GM23338 (cell line): Measurements from ENCODE around the gene CDH20. TPM values are rescaled to one million over a fixed set of nuclear protein-coding genes. Genes with fewer than 3 reads are reported as not detected.

ENCODE experiments used
- ATAC-seq: fragments of 200-7000 bp; cut with Tn5 transposase; 3 replicates; pipeline ENCODE4 v1.9.1; 2020
- DNase-seq: peaks from one replicate; pipeline ENCODE4 v3.0.0-alpha.2; 2015; ENCODE audit warnings: low spot score
- H2AFZ ChIP-seq: fragments of 200-600 bp; sonication (generic); 2 replicates; pipeline ENCODE4 v1.8.0; 2016; ENCODE audit warnings: antibody characterized with exemption, mild to moderate bottlenecking, moderate library complexity
- H3F3A ChIP-seq: fragments of 200-600 bp; sonication (generic); replicated peaks from 2 replicates; pipeline ENCODE4 v1.8.0; 2017; ENCODE audit warnings: antibody characterized with exemption, mixed run types, low read depth
- H3K27ac ChIP-seq: fragments of 200-600 bp; sonication (generic); 2 replicates; pipeline ENCODE4 v1.6.1; 2016; ENCODE audit warnings: low read depth
- H3K27me3 ChIP-seq: fragments of 200-600 bp; sonication (generic); 2 replicates; pipeline ENCODE4 v1.8.0; 2016; ENCODE audit warnings: mild to moderate bottlenecking, mixed run types, moderate library complexity; ENCODE audit not compliant: insufficient read depth
- H3K36me3 ChIP-seq: fragments of 200-600 bp; sonication (generic); 2 replicates; pipeline ENCODE4 v1.8.0; 2016; ENCODE audit warnings: mild to moderate bottlenecking; ENCODE audit not compliant: insufficient read depth
- H3K4me1 ChIP-seq: fragments of 200-600 bp; sonication (generic); 2 replicates; pipeline ENCODE4 v1.8.0; 2016; ENCODE audit warnings: mild to moderate bottlenecking, moderate library complexity; ENCODE audit not compliant: insufficient read depth
- H3K4me2 ChIP-seq: fragments of 200-600 bp; sonication (generic); 2 replicates; pipeline ENCODE4 v1.7.1; 2017; ENCODE audit warnings: mixed run types
- H3K4me3 ChIP-seq: fragments of 200-600 bp; sonication (generic); 2 replicates; pipeline ENCODE4 v1.6.1; 2016; ENCODE audit warnings: mixed run types
- H3K79me2 ChIP-seq: fragments of 200-600 bp; sonication (generic); replicated peaks from 2 replicates; pipeline ENCODE4 v1.8.0; 2017; ENCODE audit warnings: mild to moderate bottlenecking; ENCODE audit not compliant: insufficient read depth
- H3K9me2 ChIP-seq: fragments of 200-600 bp; sonication (generic); 2 replicates; pipeline ENCODE4 v1.8.0; 2017; ENCODE audit not compliant: insufficient read depth
- H4K20me1 ChIP-seq: fragments of 200-600 bp; sonication (generic); replicated peaks from 2 replicates; pipeline ENCODE4 v1.8.0; 2017; ENCODE audit warnings: mild to moderate bottlenecking; ENCODE audit not compliant: insufficient read depth
- H3K27ac Mint-ChIP-seq: 2 replicates; pipeline ENCODE4 v1.8.0; 2020; ENCODE audit warnings: inconsistent platforms, mild to moderate bottlenecking, moderate library complexity, mixed read lengths
- H3K27me3 Mint-ChIP-seq: 3 replicates; pipeline ENCODE4 v1.8.0; 2022; ENCODE audit warnings: low read depth, mild to moderate bottlenecking, moderate library complexity, mixed read lengths, inconsistent platforms; ENCODE audit not compliant: insufficient read depth, poor library complexity
- H3K36me3 Mint-ChIP-seq: 3 replicates; pipeline ENCODE4 v1.8.0; 2021; ENCODE audit warnings: low read depth, mild to moderate bottlenecking, inconsistent platforms, moderate library complexity, mixed read lengths
- H3K4me1 Mint-ChIP-seq: 3 replicates; pipeline ENCODE4 v1.8.0; 2020; ENCODE audit warnings: mild to moderate bottlenecking, inconsistent platforms, mixed read lengths
- H3K4me3 Mint-ChIP-seq: 3 replicates; pipeline ENCODE4 v1.8.0; 2021; ENCODE audit warnings: moderate library complexity, mild to moderate bottlenecking, inconsistent platforms, mixed read lengths
- H3K9me3 Mint-ChIP-seq: 3 replicates; pipeline ENCODE4 v1.8.0; 2020; ENCODE audit warnings: moderate library complexity, mild to moderate bottlenecking, inconsistent platforms, mixed read lengths
- CREB1 ChIP-seq: fragments of 250-450 bp; sonication (Bioruptor Pico); IDR thresholded peaks from 2 replicates; pipeline ENCODE4 v1.5.0; 2020; ENCODE audit warnings: low read depth, mild to moderate bottlenecking, moderate library complexity
- CTCF ChIP-seq, 2 experiments: fragments of 200-600 bp in 1 of 2; sonication (generic) in 1 of 2; conservative IDR thresholded peaks; 2 replicates each; pipeline versions ENCODE4 v1.5.1 to v1.6.1; 2016 to 2017; ENCODE audit warnings: antibody characterized with exemption in 2 of 2, low read depth in 2 of 2, mild to moderate bottlenecking in 2 of 2, moderate library complexity in 1 of 2
- EZH2 ChIP-seq: fragments of 200-600 bp; sonication (generic); IDR thresholded peaks from one replicate; pipeline ENCODE4 v1.8.0; 2017; ENCODE audit warnings: antibody characterized with exemption, mild to moderate bottlenecking, low read depth; ENCODE audit not compliant: unreplicated experiment
- EZH2phosphoT487 ChIP-seq: fragments of 200-600 bp; sonication (generic); IDR thresholded peaks from one replicate; pipeline ENCODE4 v1.8.1; 2018; ENCODE audit warnings: antibody characterized with exemption; ENCODE audit not compliant: unreplicated experiment
- JUNB ChIP-seq: IDR thresholded peaks from one replicate; pipeline ENCODE4 v1.6.1; 2016; ENCODE audit warnings: antibody characterized with exemption; ENCODE audit not compliant: unreplicated experiment
- NANOG ChIP-seq: IDR thresholded peaks from 2 replicates; pipeline ENCODE4 v1.6.1; 2016; ENCODE audit warnings: antibody characterized with exemption, borderline replicate concordance
- POLR2AphosphoS5 ChIP-seq: IDR thresholded peaks from 2 replicates; pipeline ENCODE4 v1.6.1; 2016; ENCODE audit warnings: antibody characterized with exemption, low read depth
- REST ChIP-seq: IDR thresholded peaks from one replicate; pipeline ENCODE4 v1.6.1; 2018; ENCODE audit warnings: antibody characterized with exemption; ENCODE audit not compliant: unreplicated experiment
- STAT1 ChIP-seq: IDR thresholded peaks from one replicate; pipeline ENCODE4 v1.6.1; 2016; ENCODE audit warnings: antibody characterized with exemption; ENCODE audit not compliant: unreplicated experiment
- ZNF114 ChIP-seq: fragments of 250-450 bp; sonication (Bioruptor Pico); IDR thresholded peaks from 2 replicates; pipeline ENCODE4 v1.5.0; 2020; ENCODE audit warnings: mild to moderate bottlenecking, moderate library complexity
- ZNF331 ChIP-seq: fragments of 250-450 bp; sonication (Bioruptor Pico); IDR thresholded peaks from 2 replicates; pipeline ENCODE4 v1.5.0; 2020; ENCODE audit warnings: low read depth, mild to moderate bottlenecking, moderate library complexity
- polyA plus RNA-seq: library from polyadenylated mRNA; unstranded; fragments of >200 nt; fragmentation: Nextera tagmentation; extraction: Ambion mirVana; gene quantifications from 2 replicates; pipeline ENCODE4 v1.2.1, GENCODE V29; 2016
- total RNA-seq: library from RNA; depleted of rRNA; stranded (reverse); fragments of >200 nt; shearing (Covaris generic); gene quantifications from 2 replicates; pipeline ENCODE4 v1.2.3, GENCODE V29; 2014
- TF ChIP-seq, protein P1 (sequence below): IDR thresholded peaks from 2 replicates; pipeline ENCODE4 v1.6.1; 2016; ENCODE audit warnings: antibody characterized with exemption
- TF ChIP-seq, protein P2 (sequence below): fragments of 250-450 bp; sonication (Bioruptor Pico); IDR thresholded peaks from 2 replicates; pipeline ENCODE4 v1.5.0; 2020; ENCODE audit warnings: mild to moderate bottlenecking, moderate library complexity

Gene CDH20
- total and polyA plus RNA-seq, 2 experiments from 2014 or later = 1.0 TPM; not detected in 1

- H3K79me2 ChIP-seq = no peaks in the 10 kb centered on the region
- H3K36me3 ChIP-seq = no peaks in the 10 kb centered on the region
- no peak overlapping the region for H2AFZ ChIP-seq
- H3K4me1 ChIP-seq = no peaks in the 10 kb centered on the region
- TF ChIP-seq ZNF331 (no peak), JUNB (no peak), CREB1 (CRISPR knock-in tag) (no peak), ZNF114 (CRISPR knock-in tag) (no peak), EZH2 (no peak), STAT1 (no peak), REST (no peak), POLR2AphosphoS5 (no peak), NANOG (no peak), CTCF (conservative IDR thresholded peaks at IDR 0.05; ENCODE audit: low read depth in 2 of 2) (no peak), EZH2phosphoT487 (no peak)
- TF ChIP-seq, protein P1, sequence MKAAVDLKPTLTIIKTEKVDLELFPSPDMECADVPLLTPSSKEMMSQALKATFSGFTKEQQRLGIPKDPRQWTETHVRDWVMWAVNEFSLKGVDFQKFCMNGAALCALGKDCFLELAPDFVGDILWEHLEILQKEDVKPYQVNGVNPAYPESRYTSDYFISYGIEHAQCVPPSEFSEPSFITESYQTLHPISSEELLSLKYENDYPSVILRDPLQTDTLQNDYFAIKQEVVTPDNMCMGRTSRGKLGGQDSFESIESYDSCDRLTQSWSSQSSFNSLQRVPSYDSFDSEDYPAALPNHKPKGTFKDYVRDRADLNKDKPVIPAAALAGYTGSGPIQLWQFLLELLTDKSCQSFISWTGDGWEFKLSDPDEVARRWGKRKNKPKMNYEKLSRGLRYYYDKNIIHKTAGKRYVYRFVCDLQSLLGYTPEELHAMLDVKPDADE = no peak
- TF ChIP-seq, protein P2, sequence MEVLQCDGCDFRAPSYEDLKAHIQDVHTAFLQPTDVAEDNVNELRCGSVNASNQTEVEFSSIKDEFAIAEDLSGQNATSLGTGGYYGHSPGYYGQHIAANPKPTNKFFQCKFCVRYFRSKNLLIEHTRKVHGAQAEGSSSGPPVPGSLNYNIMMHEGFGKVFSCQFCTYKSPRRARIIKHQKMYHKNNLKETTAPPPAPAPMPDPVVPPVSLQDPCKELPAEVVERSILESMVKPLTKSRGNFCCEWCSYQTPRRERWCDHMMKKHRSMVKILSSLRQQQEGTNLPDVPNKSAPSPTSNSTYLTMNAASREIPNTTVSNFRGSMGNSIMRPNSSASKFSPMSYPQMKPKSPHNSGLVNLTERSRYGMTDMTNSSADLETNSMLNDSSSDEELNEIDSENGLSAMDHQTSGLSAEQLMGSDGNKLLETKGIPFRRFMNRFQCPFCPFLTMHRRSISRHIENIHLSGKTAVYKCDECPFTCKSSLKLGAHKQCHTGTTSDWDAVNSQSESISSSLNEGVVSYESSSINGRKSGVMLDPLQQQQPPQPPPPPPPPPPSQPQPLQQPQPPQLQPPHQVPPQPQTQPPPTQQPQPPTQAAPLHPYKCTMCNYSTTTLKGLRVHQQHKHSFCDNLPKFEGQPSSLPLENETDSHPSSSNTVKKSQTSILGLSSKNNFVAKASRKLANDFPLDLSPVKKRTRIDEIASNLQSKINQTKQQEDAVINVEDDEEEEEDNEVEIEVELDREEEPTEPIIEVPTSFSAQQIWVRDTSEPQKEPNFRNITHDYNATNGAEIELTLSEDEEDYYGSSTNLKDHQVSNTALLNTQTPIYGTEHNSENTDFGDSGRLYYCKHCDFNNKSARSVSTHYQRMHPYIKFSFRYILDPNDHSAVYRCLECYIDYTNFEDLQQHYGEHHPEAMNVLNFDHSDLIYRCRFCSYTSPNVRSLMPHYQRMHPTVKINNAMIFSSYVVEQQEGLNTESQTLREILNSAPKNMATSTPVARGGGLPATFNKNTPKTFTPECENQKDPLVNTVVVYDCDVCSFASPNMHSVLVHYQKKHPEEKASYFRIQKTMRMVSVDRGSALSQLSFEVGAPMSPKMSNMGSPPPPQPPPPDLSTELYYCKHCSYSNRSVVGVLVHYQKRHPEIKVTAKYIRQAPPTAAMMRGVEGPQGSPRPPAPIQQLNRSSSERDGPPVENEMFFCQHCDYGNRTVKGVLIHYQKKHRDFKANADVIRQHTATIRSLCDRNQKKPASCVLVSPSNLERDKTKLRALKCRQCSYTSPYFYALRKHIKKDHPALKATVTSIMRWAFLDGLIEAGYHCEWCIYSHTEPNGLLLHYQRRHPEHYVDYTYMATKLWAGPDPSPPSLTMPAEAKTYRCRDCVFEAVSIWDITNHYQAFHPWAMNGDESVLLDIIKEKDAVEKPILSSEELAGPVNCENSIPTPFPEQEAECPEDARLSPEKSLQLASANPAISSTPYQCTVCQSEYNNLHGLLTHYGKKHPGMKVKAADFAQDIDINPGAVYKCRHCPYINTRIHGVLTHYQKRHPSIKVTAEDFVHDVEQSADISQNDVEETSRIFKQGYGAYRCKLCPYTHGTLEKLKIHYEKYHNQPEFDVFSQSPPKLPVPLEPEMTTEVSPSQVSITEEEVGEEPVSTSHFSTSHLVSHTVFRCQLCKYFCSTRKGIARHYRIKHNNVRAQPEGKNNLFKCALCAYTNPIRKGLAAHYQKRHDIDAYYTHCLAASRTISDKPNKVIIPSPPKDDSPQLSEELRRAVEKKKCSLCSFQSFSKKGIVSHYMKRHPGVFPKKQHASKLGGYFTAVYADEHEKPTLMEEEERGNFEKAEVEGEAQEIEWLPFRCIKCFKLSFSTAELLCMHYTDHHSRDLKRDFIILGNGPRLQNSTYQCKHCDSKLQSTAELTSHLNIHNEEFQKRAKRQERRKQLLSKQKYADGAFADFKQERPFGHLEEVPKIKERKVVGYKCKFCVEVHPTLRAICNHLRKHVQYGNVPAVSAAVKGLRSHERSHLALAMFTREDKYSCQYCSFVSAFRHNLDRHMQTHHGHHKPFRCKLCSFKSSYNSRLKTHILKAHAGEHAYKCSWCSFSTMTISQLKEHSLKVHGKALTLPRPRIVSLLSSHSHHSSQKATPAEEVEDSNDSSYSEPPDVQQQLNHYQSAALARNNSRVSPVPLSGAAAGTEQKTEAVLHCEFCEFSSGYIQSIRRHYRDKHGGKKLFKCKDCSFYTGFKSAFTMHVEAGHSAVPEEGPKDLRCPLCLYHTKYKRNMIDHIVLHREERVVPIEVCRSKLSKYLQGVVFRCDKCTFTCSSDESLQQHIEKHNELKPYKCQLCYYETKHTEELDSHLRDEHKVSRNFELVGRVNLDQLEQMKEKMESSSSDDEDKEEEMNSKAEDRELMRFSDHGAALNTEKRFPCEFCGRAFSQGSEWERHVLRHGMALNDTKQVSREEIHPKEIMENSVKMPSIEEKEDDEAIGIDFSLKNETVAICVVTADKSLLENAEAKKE (CRISPR knock-in tag) = no peak
- no peak overlapping the region for H3K27ac ChIP-seq
- no peak overlapping the region for H3K4me2 ChIP-seq
- no peaks in the 10 kb centered on the region for H4K20me1 ChIP-seq
- H3K4me3 ChIP-seq = no peak overlapping the region
- DNase-seq (no peak), ATAC-seq (no peak)
- no peaks in the 10 kb centered on the region for H3K9me3 Mint-ChIP-seq
- no peak overlapping the region for H3K27ac Mint-ChIP-seq
- no peaks in the 10 kb centered on the region for H3K27me3 ChIP-seq
- H3F3A ChIP-seq = no peaks in the 10 kb centered on the region
- H3K27me3 Mint-ChIP-seq = no peaks in the 10 kb centered on the region
- no peaks in the 10 kb centered on the region for H3K9me2 ChIP-seq
- H3K4me3 Mint-ChIP-seq = no peak overlapping the region
- H3K4me1 Mint-ChIP-seq = no peaks in the 10 kb centered on the region
- H3K36me3 Mint-ChIP-seq = no peaks in the 10 kb centered on the region
These were observed 195.7 kb downstream of the CDH20 start for GRCh38 chr18:61528961-61529360.
